ENCODE data around the gene SPOCD1. TPM values are rescaled to one million over a fixed set of nuclear protein-coding genes. Genes with fewer than 3 reads are reported as not detected.
A peak's percentile ranks its signal among the peaks of the same experiment; 100 is the strongest.

SPOCD1 gene
- total RNA-seq, 1 donor from 2014 or later = 1.1 TPM

DNA sequence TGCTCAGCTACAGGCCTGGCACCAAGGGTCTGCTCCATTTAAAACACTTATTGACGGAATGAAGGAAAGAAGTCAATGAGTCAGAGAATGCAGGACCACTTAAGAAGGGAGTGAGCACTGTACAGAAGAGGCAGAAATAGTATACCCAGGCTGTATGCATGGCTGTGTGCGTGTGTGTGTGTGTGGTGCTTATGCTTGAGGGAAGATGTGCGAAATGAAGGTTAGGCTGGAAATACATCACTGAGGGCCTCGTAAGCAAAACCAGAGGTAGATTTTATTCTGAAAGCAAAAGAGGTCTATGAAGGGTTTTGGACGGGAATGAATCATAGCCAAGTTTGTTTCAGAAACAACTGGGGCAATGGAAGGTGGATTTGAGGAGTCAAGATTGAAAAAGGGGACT is 42.0 kb downstream of the SPOCD1 start:
- Mint-ChIP-seq H3K9me3 (no peaks in the 10 kb centered on the region), H3K36me3 (peaks cover 4% of the 10 kb centered on the region), H3K4me3 (no peak overlapping the region), H3K4me1 (ENCODE audit: unreplicated experiment) (peaks cover 24% of the 10 kb centered on the region), H3K27me3 (peaks cover 86% of the 10 kb centered on the region), H3K27ac (no peak overlapping the region)
- TF ChIP-seq, protein P1, sequence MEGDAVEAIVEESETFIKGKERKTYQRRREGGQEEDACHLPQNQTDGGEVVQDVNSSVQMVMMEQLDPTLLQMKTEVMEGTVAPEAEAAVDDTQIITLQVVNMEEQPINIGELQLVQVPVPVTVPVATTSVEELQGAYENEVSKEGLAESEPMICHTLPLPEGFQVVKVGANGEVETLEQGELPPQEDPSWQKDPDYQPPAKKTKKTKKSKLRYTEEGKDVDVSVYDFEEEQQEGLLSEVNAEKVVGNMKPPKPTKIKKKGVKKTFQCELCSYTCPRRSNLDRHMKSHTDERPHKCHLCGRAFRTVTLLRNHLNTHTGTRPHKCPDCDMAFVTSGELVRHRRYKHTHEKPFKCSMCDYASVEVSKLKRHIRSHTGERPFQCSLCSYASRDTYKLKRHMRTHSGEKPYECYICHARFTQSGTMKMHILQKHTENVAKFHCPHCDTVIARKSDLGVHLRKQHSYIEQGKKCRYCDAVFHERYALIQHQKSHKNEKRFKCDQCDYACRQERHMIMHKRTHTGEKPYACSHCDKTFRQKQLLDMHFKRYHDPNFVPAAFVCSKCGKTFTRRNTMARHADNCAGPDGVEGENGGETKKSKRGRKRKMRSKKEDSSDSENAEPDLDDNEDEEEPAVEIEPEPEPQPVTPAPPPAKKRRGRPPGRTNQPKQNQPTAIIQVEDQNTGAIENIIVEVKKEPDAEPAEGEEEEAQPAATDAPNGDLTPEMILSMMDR (conservative IDR thresholded peaks at IDR 0.05) = no peak
- DNase-seq (ENCODE audit: extremely low spot score, unreplicated experiment) = no peak

DNA sequence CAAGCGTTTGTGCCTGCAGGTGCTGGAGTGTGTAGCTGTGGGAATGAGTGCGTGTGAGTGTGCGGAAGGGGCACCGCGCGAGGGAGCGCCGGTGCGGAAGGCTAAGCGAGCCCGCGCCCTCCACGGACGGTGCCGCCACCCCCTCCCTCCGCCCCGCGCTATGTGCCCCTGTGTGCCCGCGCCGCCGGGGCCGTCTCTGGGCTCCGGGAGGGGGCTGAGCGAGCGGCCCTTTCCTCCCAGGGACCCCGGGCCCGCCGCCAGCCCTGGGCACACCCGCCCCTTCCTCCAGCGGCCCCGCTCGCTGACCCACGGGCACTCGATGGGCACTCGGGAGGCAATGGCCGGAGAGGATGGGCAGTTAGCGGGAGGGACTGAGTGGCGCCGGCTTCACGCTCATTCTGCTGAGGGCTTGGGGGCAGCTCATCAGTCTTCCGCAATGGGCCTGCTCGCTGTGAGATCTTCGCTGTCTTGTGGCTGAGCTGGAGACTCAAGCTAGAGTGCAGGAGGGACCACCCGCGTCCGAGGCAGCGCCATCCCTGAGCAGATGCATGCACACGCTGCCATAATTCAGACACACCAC is 43.1 kb downstream of the SPOCD1 start:
- peaks cover 97% of the 10 kb centered on the region for H3K27me3 Mint-ChIP-seq
- H3K9me3 Mint-ChIP-seq = no peaks in the 10 kb centered on the region
- TF ChIP-seq, protein P1 (conservative IDR thresholded peaks at IDR 0.05) = no peak
- H3K27ac Mint-ChIP-seq = peak overlapping the region; percentile 71
- H3K4me3 Mint-ChIP-seq = peak overlapping the region; percentile 89
- peaks cover 4% of the 10 kb centered on the region for H3K36me3 Mint-ChIP-seq
- H3K4me1 Mint-ChIP-seq (ENCODE audit: unreplicated experiment) = peaks cover 33% of the 10 kb centered on the region
- DNase-seq (ENCODE audit: extremely low spot score, unreplicated experiment) = no peak

DNA sequence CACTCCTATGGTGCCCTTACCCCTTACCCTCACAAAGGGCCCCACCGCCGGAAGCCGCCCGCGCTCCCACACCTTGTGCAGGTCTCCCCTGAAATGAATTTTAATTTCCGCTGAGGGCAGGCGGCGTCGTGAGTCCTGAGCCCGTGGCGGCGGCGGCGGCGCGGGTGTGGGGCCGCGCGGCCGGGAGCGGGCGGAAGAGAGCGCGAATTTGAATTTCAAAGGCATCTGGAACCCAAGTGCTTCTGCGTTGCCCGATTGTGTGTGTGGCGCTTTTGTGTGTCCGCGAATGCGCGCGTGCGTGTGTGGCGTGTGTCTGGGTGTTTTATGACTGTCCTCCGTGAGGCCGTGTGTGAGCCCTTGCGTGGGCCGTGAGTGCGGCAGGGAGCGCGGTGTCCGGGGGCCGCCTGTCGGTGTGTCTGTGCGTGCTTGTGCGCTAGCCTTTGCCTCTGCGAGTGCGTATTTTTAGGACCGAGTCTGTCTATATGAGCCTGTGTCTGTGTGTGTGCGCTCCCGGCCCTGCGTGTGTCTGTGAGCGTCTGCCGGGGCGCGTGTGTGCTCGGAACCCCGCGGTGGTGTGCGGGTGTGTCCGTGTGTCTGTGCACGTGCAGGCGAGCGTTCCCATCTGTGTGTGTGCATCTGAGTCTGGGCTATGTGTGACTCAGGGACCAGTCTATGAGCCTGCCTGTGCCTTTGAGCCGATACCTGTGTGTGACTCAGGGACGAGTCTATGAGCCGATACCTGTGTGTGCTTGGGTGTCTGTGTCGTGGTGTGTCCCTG is 43.7 kb downstream of the SPOCD1 start:
- peaks cover 39% of the 10 kb centered on the region for H3K4me1 Mint-ChIP-seq (ENCODE audit: unreplicated experiment)
- DNase-seq (ENCODE audit: extremely low spot score, unreplicated experiment) = no peak
- H3K27ac Mint-ChIP-seq = peak overlapping the region; percentile 71
- H3K9me3 Mint-ChIP-seq = no peaks in the 10 kb centered on the region
- TF ChIP-seq, protein P1 (conservative IDR thresholded peaks at IDR 0.05) = peak; percentile 43
- peaks cover 4% of the 10 kb centered on the region for H3K36me3 Mint-ChIP-seq
- peak overlapping the region; percentile 89 for H3K4me3 Mint-ChIP-seq
- H3K27me3 Mint-ChIP-seq = peaks cover 96% of the 10 kb centered on the region

DNA sequence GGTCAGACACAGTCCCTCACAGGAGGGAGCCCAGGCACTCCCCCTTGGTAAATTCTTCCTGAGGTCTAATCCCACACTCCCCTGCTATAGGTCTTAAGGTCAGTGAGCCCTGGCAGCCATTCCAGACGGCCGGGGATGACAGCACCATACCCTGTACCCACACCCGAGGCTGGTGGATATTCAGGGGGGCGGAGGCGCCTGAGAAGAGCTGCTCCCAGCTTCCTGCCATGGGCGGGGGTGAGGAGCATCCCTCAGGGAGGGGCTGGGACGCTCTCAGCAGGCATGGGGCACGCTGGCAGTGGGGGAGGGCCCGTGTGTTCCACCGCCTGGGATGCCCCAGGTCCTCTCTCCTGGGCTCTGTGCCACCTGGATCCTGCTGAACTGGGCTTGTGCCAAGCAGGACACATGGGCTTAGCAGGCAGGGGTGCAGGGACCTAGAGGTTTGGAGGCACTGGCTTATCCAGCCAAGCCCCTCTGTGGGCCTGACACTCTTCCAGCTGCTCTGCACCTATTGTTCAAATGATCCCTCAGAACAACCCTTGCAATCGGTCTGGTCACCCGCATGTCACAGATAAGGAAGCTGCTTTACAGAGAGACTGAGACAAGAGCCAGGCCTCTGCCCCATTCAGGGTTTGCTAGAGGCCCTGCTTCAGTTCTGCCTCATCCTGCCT is 46.0 kb downstream of the SPOCD1 start:
- Mint-ChIP-seq H3K4me1 (ENCODE audit: unreplicated experiment) (peaks cover 42% of the 10 kb centered on the region), H3K4me3 (no peak overlapping the region), H3K9me3 (no peaks in the 10 kb centered on the region), H3K36me3 (peaks cover 4% of the 10 kb centered on the region), H3K27me3 (peaks cover 77% of the 10 kb centered on the region), H3K27ac (no peak overlapping the region)
- DNase-seq (ENCODE audit: extremely low spot score, unreplicated experiment) = no peak
- TF ChIP-seq, protein P1 (conservative IDR thresholded peaks at IDR 0.05) = no peak

DNA sequence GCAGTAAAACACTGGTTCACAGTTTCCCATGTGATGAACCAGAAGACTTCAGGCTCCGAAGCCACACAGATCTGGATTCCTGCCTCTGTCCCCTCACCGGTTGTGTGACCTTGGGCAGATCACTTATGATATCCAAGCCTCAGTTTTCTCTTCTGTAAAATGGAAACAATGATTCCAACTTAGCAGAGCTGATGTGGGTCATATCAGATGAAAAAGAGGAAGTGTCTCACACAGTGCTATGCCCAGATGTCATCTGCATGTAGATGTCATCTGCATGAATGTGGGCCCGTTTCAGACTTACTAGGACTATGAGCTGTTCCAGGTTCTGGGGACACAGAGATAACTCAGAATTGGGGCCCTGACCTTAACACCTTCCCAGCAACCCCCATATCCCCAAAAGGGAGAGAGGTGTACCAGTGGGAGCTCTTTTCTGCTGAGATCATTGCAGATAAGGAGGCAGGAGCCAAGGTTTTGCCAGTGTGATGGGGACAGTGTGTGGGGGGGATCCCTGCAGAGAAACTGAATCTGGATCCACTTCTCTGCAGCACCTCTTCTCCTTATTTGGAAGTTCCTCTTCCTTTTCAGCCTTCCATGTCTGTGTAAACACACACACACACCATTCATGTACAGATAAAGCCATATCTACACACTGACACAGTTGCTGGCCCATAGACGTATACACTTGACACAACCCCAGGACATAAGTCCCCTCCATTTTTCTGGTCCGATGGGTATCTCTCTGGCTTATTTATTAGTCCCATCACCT is 46.7 kb downstream of the SPOCD1 start:
- Mint-ChIP-seq H3K9me3 (no peaks in the 10 kb centered on the region), H3K36me3 (peaks cover 4% of the 10 kb centered on the region), H3K27me3 (peaks cover 74% of the 10 kb centered on the region), H3K4me3 (no peak overlapping the region), H3K27ac (no peak overlapping the region), H3K4me1 (ENCODE audit: unreplicated experiment) (peaks cover 42% of the 10 kb centered on the region)
- TF ChIP-seq, protein P1 (conservative IDR thresholded peaks at IDR 0.05) = no peak
- DNase-seq (ENCODE audit: extremely low spot score, unreplicated experiment) = no peak

Measured in type B pancreatic cell (in vitro differentiated cells).